GM12892 (cell line): ENCODE results near the gene CRKL.

Source experiments
- POLR2AphosphoS5 ChIP-seq: IDR thresholded peaks from 2 replicates; pipeline ENCODE4 v1.6.1; 2011; ENCODE audit warnings: low read depth, low read length, control low read depth
- TAF1 ChIP-seq: IDR thresholded peaks from 2 replicates; pipeline ENCODE4 v1.6.1; 2011; ENCODE audit warnings: low read depth, mild to moderate bottlenecking, control low read depth, low read length, borderline replicate concordance

- no peak for TF ChIP-seq POLR2AphosphoS5
- TF ChIP-seq TAF1 = no peak
Measured at GRCh38 chr22:20882855-20883254, 34.4 kb upstream of the CRKL start.
